BJ (cell line): ENCODE data around the gene RNPEP. TPM values are rescaled to one million over a fixed set of nuclear protein-coding genes. Genes with fewer than 3 reads are reported as not detected.
A peak's percentile ranks its signal among the peaks of the same experiment; 100 is the strongest.

Experiments used
- CTCF ChIA-PET: fragments of 350-600 bp; formaldehyde crosslinking; extraction: SDS; loops from one replicate; lab custom pipeline; 2021; ENCODE audit warnings: antibody characterized with exemption, inconsistent platforms; lab: Yijun Ruan, JAX
- POLR2A ChIA-PET: fragments of 300-600 bp; sonication (Branson Sonifier 250); formaldehyde crosslinking; extraction: SDS; loops from one replicate; lab custom pipeline; 2021; ENCODE audit warnings: antibody characterized with exemption; lab: Charles Lee
- DNase-seq: peaks from one replicate; pipeline ENCODE4 v3.0.0-alpha.2; 2011; ENCODE audit warnings: low read depth
- H3K27me3 ChIP-seq: 2 replicates; pipeline ENCODE4 v1.6.0; 2011; ENCODE audit warnings: low read length; ENCODE audit not compliant: control insufficient read depth, insufficient read depth
- H3K36me3 ChIP-seq: 2 replicates; pipeline ENCODE4 v1.5.1; 2011; ENCODE audit warnings: low read length; ENCODE audit not compliant: control insufficient read depth, insufficient read depth
- H3K4me3 ChIP-seq: 2 replicates; pipeline ENCODE4 v1.5.1; 2011; ENCODE audit warnings: low read depth, mild to moderate bottlenecking, control low read depth, low read length
- polyA plus RNA-seq: library from polyadenylated mRNA; depleted of rRNA; stranded (reverse); fragments of >200 nt; gene quantifications from 2 replicates; pipeline ENCODE4 v1.2.3, GENCODE V29; 2011
- TF ChIP-seq, protein P1 (sequence below): IDR thresholded peaks from 2 replicates; pipeline ENCODE4 v1.5.1; 2011; ENCODE audit warnings: low read depth, mild to moderate bottlenecking, control low read depth, inconsistent platforms, low read length, moderate library complexity; ENCODE audit not compliant: insufficient read depth

Gene RNPEP
- polyA plus RNA-seq, 1 experiment = 51.5 TPM

DNA sequence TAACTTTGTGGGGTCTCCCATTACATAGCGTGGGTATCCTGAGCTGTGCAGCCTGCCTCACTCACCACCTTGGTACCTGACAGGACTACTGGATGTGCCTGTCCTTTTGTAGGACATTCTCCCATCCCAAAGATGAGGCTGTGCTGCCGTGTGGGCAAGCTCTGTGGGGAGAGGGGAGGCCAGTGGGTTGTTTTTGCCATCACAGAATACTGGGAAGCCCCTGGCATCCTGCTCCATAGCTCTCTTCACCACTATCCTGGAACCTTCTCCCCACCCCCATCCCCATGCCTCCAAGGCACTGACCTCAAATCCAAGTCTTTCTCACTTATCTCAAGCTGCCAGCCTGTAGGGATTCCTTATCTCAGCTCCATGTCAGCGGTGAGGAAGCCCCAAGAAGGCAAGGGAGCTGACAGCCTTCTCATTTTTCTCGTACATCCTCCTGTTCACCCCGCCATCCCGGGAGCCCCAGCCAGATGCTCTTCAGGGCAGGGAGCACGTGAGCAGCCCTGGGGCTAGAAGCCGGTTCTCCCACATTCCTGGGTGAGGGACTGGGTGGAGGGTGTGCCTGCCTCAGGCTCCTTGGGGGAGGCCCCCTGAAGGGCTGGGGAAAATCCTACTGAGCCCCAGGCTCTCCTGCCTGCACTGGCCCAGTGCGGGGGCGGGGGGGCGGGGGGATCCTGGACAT, 25.5 kb downstream of the RNPEP start:
- ChIA-PET CTCF (interaction anchor here (0.7 to 24.4 kb wide), 9 partner anchors 8 to 117 kb away, joined by 3 to 642 read pairs (median 4); partner anchors contain the start of gene GPR37L1), POLR2A (no interaction called here)
- H3K4me3 ChIP-seq = no peak overlapping the region
- no peaks in the 10 kb centered on the region; the same call in 1 of the 2 replicates for H3K27me3 ChIP-seq
- TF ChIP-seq, protein P1, sequence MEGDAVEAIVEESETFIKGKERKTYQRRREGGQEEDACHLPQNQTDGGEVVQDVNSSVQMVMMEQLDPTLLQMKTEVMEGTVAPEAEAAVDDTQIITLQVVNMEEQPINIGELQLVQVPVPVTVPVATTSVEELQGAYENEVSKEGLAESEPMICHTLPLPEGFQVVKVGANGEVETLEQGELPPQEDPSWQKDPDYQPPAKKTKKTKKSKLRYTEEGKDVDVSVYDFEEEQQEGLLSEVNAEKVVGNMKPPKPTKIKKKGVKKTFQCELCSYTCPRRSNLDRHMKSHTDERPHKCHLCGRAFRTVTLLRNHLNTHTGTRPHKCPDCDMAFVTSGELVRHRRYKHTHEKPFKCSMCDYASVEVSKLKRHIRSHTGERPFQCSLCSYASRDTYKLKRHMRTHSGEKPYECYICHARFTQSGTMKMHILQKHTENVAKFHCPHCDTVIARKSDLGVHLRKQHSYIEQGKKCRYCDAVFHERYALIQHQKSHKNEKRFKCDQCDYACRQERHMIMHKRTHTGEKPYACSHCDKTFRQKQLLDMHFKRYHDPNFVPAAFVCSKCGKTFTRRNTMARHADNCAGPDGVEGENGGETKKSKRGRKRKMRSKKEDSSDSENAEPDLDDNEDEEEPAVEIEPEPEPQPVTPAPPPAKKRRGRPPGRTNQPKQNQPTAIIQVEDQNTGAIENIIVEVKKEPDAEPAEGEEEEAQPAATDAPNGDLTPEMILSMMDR = no peak
- DNase-seq = no peak
- H3K36me3 ChIP-seq = peaks cover 14% of the 10 kb centered on the region

DNA sequence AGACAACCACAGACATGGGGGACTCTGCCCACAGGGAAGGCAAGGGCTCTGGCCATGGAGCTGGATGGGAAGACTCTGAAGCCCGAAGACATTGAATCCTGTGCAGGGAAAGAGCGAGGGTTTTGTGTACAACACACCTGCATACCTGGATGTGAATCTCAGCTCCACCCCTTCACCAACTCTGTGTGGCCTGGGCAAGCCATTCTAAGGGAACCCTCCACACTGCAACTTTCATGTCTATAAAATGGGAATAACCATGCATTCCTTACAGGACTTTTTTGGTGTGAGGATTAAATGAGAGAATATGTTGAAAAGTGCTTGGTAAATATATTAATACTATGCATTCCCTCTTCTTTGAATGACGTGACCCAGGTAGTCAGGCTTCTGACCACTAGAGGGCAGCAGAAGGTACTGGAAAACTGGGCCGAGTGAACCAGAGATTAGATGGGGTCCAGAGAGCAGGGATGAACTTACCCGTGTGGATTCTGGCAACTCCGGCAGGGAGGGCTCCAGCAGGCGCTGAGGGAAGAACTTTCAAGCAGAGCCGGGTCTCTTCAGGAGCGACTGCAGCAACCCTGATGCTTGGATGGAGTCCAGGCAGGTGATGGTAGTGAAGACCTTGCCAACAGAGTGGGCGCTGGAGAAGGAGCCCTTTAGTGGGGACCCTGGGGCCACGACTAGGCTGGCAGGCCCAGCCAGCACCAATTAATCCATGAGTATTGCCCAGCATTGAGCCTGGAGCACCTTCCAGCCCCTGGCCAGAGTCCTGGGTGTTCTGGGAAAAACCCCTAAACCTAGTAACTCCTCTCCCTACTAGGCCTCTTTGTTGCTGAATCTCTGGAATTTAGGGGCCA, 27.1 kb downstream of the RNPEP start:
- TF ChIP-seq, protein P1 = peak; percentile 89
- CTCF ChIA-PET = interaction anchor here (0.6 to 24.4 kb wide), 14 partner anchors 7 to 696 kb away, joined by 3 to 642 read pairs (median 4); partner anchors contain the start of gene GPR37L1
- DNase-seq = no peak
- Histone ChIP-seq H3K4me3 (no peak overlapping the region), H3K27me3 (peaks cover 2% of the 10 kb centered on the region; the same call in 1 of the 2 replicates), H3K36me3 (peaks cover 6% of the 10 kb centered on the region)
- POLR2A ChIA-PET = no interaction called here

DNA sequence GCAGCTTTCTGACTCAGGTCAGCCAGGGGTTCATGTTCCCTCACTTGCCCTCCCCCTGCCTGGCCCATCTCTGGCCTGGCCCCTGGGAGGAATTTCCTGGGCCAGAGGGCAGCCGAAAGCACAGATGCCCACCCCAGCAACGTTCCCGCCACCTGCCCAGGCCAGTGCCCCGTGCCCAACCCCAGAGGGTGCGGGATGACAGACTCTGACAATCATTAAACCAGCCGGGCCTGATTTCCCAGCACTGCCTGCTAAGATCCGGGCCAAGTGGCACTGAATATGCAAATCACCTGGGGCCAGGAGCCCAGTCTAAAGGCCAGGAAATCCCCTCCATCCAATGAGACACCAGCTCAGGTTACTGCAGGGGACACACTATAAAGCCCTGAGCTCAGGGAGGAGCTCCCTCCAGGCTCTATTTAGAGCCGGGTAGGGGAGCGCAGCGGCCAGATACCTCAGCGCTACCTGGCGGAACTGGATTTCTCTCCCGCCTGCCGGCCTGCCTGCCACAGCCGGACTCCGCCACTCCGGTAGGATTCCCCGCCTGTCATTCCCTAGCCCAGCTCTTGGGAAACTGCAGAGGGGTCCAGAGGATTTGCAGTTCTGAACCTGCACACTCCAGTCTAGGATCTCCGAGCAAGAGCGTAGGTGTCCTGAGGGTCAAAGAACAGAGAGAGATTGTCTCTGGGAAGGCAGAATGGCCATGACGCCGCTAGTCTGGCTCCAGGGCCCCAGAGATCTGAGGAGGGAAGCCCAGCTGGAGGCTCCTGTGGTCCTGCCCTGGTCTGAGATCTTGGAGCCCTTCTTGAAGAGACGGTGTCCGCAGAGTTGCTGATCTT, 27.9 kb downstream of the RNPEP start, which contains the start of gene ELF3:
TSS of gene ELF3 (plus strand) at position 408 of the 836 bp plus-strand sequence. CDS start 550 bp downstream, outside the sequence.
- H3K4me3 ChIP-seq = no peak within 1 kb of the TSS
- TF ChIP-seq, protein P1 = no peak
- DNase-seq = no peak
- ChIA-PET CTCF (interaction anchor here (0.6 to 24.4 kb wide), 10 partner anchors 11 to 695 kb away, joined by 3 to 642 read pairs (median 4); partner anchors contain the start of gene GPR37L1), POLR2A (no interaction called here)
- peaks cover 1% of the 10 kb centered on the region for H3K36me3 ChIP-seq
- H3K27me3 ChIP-seq = peaks cover 2% of the 10 kb centered on the region; the same call in 1 of the 2 replicates

DNA sequence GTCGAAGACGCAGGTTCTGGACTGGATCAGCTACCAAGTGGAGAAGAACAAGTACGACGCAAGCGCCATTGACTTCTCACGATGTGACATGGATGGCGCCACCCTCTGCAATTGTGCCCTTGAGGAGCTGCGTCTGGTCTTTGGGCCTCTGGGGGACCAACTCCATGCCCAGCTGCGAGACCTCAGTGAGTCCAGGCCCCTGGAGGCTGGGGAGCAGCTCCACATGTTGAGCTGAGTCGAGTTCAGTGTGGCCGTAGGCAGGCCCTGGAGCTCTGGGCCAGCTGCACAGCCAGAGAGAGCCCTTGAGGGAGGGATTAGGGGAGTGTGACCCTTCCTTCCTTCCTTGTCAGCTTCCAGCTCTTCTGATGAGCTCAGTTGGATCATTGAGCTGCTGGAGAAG, 29.5 kb downstream of the RNPEP start:
- CTCF ChIA-PET = interaction anchor here (1.0 to 24.4 kb wide), 4 partner anchors 12 to 113 kb away, joined by 3 to 642 read pairs (median 23); partner anchors contain the start of gene GPR37L1

More for the DNA sequence above, 29.5 kb downstream of the RNPEP start:
- H3K27me3 ChIP-seq = peaks cover 2% of the 10 kb centered on the region; the same call in 1 of the 2 replicates
- no peak overlapping the region for H3K4me3 ChIP-seq
- POLR2A ChIA-PET = no interaction called here
- TF ChIP-seq, protein P1 = no peak
- no peak for DNase-seq
- no peaks in the 10 kb centered on the region for H3K36me3 ChIP-seq
